HG02678 (cell line): ENCODE measurements around the gene FBXO47.
"Not testable (repeated sequence)": the region's sequence is repeated elsewhere in the genome, so short reads cannot be mapped to it uniquely, and the experiment has no call there.

ENCODE experiments used
- ATAC-seq: cut with Tn5 transposase; IDR thresholded peaks from one replicate; pipeline ENCODE4 v1.9.1; 2021; ENCODE audit warnings: mild to moderate bottlenecking, moderate library complexity; ENCODE audit not compliant: unreplicated experiment

The FBXO47 gene

GRCh38 chr17:38981636-38982035, 14.4 kb upstream of the FBXO47 start:
- ATAC-seq = no peak

- no peak for ATAC-seq
Measured at GRCh38 chr17:38980490-38981217, 13.5 kb upstream of the FBXO47 start.

- no peak for ATAC-seq
Measured at GRCh38 chr17:38978180-38978579, 11.0 kb upstream of the FBXO47 start.

- ATAC-seq = not testable (repeated sequence)
Measured at GRCh38 chr17:38976187-38976551, 9.0 kb upstream of the FBXO47 start.

- no peak for ATAC-seq
Measured at GRCh38 chr17:38970804-38971203, 3.6 kb upstream of the FBXO47 start.

- no peak for ATAC-seq
Measured at GRCh38 chr17:38970128-38970527, 2.9 kb upstream of the FBXO47 start.

- no peak for ATAC-seq
Measured at GRCh38 chr17:38969281-38969680, 2.1 kb upstream of the FBXO47 start.

- ATAC-seq = no peak
Measured at GRCh38 chr17:38961413-38961812, 5.8 kb downstream of the FBXO47 start.

- no peak for ATAC-seq
Measured at GRCh38 chr17:38960402-38960801, 6.8 kb downstream of the FBXO47 start.

- no peak for ATAC-seq
Measured at GRCh38 chr17:38959508-38959907, 7.7 kb downstream of the FBXO47 start.

- ATAC-seq = no peak
Measured at GRCh38 chr17:38958756-38959155, 8.4 kb downstream of the FBXO47 start.

GRCh38 chr17:38958326-38958725, 8.9 kb downstream of the FBXO47 start:
- no peak for ATAC-seq

- ATAC-seq = not testable (repeated sequence)
Measured at GRCh38 chr17:38953800-38954199, 13.4 kb downstream of the FBXO47 start.

GRCh38 chr17:38947189-38947588, 20.0 kb downstream of the FBXO47 start:
- no peak for ATAC-seq

- no peak for ATAC-seq
Measured at GRCh38 chr17:38943607-38944006, 23.6 kb downstream of the FBXO47 start.

- ATAC-seq = no peak
Measured at GRCh38 chr17:38942696-38943334, 24.4 kb downstream of the FBXO47 start.

GRCh38 chr17:38940404-38940803, 26.8 kb downstream of the FBXO47 start:
- no peak for ATAC-seq

GRCh38 chr17:38939987-38940386, 27.2 kb downstream of the FBXO47 start:
- ATAC-seq = no peak

GRCh38 chr17:38933962-38934361, 33.2 kb downstream of the FBXO47 start:
- ATAC-seq = not testable (repeated sequence)

GRCh38 chr17:38930782-38931181, 36.4 kb downstream of the FBXO47 start:
- not testable (repeated sequence) for ATAC-seq

GRCh38 chr17:38926293-38927070, 40.7 kb downstream of the FBXO47 start:
- ATAC-seq = no peak
